Measurements from ENCODE around the gene CMTM1.
"Not testable (repeated sequence)": the region's sequence is repeated elsewhere in the genome, so short reads cannot be mapped to it uniquely, and the experiment has no call there.

CMTM1 gene

DNA sequence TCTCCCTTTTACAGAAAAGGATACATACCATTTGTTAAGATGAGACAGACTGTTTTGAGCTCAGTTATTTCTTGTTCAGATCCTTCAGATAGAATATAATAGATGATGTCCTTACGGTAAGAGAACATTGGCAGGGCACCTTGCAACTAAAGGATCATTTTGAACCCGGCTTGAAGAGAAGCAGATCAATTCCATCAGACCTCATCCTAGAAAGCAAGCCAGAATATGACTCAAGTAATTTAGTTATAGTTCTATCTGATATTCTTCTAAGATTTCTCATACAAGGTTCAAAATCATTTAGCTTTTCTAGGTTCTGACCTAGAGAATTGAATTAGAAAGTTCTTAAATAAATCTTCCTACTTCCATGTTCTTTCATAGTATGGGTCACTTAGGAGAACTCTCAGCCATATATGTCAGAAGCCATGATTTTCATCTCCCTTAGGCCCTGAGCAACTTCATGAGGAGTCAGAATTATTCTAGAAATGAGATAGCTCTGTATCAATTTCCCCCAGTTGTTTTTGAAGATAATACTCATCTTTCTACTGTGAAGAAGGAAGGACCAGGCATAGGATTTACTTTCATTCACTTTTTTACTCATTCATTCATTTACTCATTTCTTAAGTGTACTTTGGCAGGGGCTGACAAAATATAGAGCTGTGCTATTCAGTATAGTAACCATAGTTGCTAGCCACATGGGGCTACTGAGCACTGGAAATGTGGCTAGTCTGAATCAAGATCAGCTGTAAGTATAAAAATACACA is 2.5 kb upstream of the CMTM1 start:
- DNase-seq: no peak

DNA sequence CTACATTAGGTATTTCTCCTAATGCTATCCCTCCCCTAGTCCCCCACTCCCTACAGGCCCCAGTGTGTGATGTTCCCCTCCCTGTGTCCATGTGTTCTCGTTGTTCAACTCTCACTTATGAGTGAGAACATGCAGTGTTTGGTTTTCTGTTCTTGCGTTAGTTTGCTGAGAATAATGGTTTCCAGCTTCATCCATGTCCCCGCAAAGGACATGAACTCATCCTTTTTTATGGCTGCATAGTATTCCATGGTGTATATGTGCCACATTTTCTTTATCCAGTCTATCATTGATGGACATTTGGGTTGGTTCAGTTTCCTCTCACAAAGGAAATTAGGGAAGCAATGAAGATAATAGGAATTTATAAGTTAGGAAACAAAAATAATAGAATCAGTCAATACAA is 1.0 kb downstream of the CMTM1 start:
- DNase-seq: not testable (repeated sequence)

- no peak for DNase-seq
Measured at GRCh38 chr16:66568355-66568754, 2.1 kb downstream of the CMTM1 start.

DNA sequence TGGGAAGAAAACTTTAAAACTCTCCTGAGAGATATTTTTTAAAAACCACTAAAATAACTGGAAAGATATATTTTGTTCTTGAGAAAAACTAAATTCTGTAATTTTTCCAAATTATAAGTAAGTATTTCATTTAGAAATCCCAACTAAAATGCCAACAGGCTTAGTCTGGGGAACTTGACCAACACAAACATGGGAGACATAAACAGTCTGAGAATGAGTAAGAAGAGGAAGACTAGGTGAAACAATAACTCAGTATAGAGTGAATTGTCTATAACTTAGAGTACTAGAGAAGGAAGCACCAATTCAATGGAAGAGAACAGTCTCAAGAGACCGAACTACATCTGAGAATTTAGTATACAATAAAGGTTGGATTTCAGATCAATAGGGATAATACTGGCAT is 2.9 kb downstream of the CMTM1 start:
- DNase-seq: no peak

GRCh38 chr16:66569827-66570405 is 3.7 kb downstream of the CMTM1 start:
- DNase-seq: no peak

GRCh38 chr16:66572356-66572755 is 6.1 kb downstream of the CMTM1 start:
- DNase-seq: no peak

GRCh38 chr16:66574081-66574480 is 7.8 kb downstream of the CMTM1 start:
- DNase-seq: no peak

GRCh38 chr16:66574531-66574930 is 8.3 kb downstream of the CMTM1 start:
- DNase-seq: no peak

GRCh38 chr16:66575060-66575459 is 8.8 kb downstream of the CMTM1 start:
- no peak for DNase-seq

- DNase-seq: no peak
Measured at GRCh38 chr16:66576296-66576695, 10.1 kb downstream of the CMTM1 start.

GRCh38 chr16:66578651-66579531 is 12.7 kb downstream of the CMTM1 start, which contains the start of gene CMTM2:
CMTM2 (plus strand) TSS chr16:66579463; CDS start chr16:66579608, 145 bp downstream.
- no peak for DNase-seq

DNA sequence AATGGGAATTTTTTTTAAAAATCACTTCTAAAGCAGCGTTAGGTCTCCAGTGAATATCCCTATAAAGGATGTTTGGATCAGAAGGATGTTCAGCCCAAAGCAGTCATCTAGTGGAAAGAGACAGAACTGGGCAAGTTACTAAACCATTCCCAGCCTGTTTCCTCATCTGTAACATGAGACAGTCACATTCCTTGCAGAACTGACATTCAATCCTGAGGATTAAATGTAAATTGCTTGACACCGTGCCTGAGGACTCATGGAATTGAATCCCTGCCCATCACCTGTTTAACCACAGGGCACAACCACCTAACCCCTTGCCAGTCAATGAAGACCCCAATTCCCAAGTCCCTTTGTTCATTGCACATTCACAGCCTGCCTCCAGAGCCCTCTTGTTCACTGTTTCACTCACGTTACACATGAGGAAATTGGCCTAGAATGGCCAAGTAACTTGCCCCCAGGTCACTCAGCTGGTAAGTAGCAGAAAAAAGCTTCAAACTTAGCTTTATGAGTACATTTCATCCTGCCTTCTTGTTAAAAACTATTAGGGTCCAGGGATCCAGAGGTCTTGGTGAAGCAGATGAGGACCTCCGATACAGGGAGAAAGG is 14.5 kb downstream of the CMTM1 start:
- no peak for DNase-seq

GRCh38 chr16:66581246-66581952 is 15.2 kb downstream of the CMTM1 start:
- no peak for DNase-seq

- no peak for DNase-seq
Measured at GRCh38 chr16:66585481-66586239, 19.4 kb downstream of the CMTM1 start.

GRCh38 chr16:66587881-66588600 is 21.8 kb downstream of the CMTM1 start:
- no peak for DNase-seq

DNA sequence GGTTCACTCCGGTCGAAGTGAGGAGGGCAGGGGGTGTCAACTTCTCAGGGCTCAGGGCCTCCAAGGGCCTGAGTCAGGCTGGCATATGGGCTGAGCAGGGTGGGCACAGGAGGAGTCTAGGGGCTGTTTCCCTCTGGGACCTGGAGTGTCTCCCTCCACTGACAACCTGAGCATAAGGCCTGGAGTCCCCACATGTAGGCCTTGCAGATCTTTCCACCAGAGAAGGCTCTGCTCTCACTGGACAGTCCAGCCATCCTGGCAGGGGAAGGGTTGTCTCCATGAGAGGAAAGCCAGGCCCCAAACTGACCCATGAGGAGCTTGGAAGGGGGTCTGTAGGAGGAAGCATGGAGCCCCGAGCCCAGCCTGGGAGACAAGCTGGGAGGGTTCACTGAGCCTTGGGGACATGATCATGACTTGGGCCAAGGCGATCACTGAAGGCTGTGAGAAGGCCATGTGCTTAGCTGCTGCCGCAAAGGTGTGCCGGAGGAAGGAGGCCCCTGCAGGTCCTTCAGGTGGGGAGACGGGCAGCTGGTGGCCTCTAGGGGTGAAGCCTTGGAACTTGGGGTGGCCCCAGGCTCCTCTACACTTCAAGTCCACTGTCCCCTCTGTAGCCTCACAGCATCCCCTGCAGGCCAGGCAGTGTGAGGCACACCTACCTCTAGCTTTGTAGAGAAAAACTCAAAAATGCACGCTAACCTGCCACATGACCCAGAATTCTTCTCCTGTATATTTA is 22.9 kb downstream of the CMTM1 start:
- no peak for DNase-seq

DNA sequence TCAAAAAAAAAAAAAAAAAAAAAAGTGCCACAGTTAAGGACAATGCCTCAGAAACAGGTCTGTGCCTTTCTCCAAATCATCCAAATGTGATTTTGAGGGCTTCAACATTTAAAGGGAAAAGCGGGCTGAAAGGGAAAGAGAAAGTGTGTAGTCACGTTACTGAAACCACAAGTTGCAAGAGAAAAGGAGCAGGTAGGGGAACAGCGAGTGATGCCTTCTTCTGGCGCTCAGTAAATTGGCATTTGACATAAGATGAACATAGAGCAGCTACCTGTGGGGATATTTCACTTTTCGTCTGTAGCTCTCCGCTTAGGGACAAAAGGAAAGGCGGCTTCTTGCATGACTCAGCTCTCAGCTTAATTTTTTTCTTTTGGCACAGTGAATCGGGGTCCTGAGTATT is 24.1 kb downstream of the CMTM1 start:
- DNase-seq: no peak

GRCh38 chr16:66591018-66591417 is 24.8 kb downstream of the CMTM1 start:
- no peak for DNase-seq

DNA sequence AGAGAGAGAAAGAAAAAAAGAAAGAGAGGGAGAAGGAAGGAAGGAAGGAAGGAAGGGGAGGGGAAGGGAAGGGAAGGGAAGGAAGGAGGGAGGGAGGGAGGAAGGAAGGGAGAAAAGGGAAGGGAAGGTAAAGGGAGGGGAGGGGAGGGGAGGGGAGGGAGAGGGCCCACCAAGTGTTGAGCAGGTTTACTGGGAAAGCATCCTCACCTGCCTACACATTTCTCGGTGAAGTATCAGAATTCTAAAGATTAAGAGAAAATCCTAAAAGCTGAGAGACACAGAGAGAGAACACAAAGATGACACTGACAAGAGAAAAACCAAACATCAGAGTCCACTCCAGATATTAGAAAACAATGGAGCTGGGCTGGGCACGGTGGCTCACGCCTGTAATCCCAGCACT is 26.0 kb downstream of the CMTM1 start:
- no peak for DNase-seq

DNA sequence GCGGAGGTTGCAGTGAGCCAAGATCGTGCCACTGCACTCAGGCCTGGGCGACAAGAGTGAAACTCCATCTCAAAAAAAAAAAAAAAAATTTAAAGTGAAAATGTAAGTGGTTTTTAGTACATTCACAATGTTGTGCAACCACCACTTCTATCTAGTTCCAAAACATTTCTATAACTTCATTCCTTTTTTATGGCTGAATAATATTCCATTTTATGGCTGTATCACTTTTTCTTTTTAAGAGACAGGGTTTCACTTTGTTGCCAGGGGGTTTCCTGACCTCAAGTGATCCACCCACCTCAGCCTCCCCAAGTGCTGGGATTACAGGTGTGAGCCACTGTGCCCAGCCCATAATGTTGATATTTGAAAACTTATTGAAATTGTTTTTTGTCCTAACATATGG is 26.6 kb downstream of the CMTM1 start:
- no peak for DNase-seq

All from GOT3 (cell line).